Heart left ventricle (tissue), 16 donors: ENCODE measurements around the gene MRPL40. TPM values are rescaled to one million over a fixed set of nuclear protein-coding genes. Genes with fewer than 3 reads are reported as not detected.
"Not testable (repeated sequence)": the region's sequence is repeated elsewhere in the genome, so short reads cannot be mapped to it uniquely, and the experiment has no call there.

ENCODE experiments used
- ATAC-seq, 4 donors: fragments of 200-7000 bp; cut with Tn5 transposase; one replicate each; pipeline ENCODE4 v1.9.1; 2020 to 2022; ENCODE audit warnings: moderate library complexity in 4 of 4, mild to moderate bottlenecking in 3 of 4, moderate number of reproducible peaks in 1 of 4
- DNase-seq, 5 donors: peaks; one replicate each; pipeline ENCODE4 v3.0.0-alpha.2; 2020
- H3K27ac ChIP-seq, 12 donors: fragments of 200-600 bp; sonication (generic) in 4 of 12; one replicate each; pipeline versions ENCODE4 v1.5.0 to v1.8.0; 2016 to 2022; ENCODE audit warnings: mild to moderate bottlenecking in 2 of 12
- H3K27me3 ChIP-seq, 9 donors: fragments of 200-600 bp; sonication (generic) in 2 of 9; one replicate each; pipeline versions ENCODE4 v1.5.1 to v1.8.0; 2016 to 2022; ENCODE audit warnings: mild to moderate bottlenecking in 3 of 9
- H3K36me3 ChIP-seq, 9 donors: fragments of 200-600 bp; sonication (generic) in 2 of 9; one replicate each; pipeline versions ENCODE4 v1.5.0 to v1.8.0; 2018 to 2022; ENCODE audit warnings: mild to moderate bottlenecking in 2 of 9
- H3K4me1 ChIP-seq, 12 donors: fragments of 200-600 bp; sonication (generic) in 4 of 12; one replicate each; pipeline versions ENCODE4 v1.5.0 to v1.8.0; 2016 to 2022; ENCODE audit warnings: mild to moderate bottlenecking in 3 of 12
- H3K4me3 ChIP-seq, 12 donors: fragments of 200-600 bp; sonication (generic) in 4 of 12; one replicate each; pipeline versions ENCODE4 v1.5.0 to v1.8.0; 2017 to 2022; ENCODE audit warnings: mild to moderate bottlenecking in 9 of 12, moderate library complexity in 4 of 12
- H3K9me3 ChIP-seq, 12 donors: fragments of 200-600 bp; sonication (generic) in 4 of 12; one replicate each; pipeline versions ENCODE4 v1.5.0 to v1.8.0; 2016 to 2022; ENCODE audit warnings: mild to moderate bottlenecking in 1 of 12
- CTCF ChIP-seq, 12 donors: fragments of 200-600 bp; sonication (generic) in 4 of 12; IDR thresholded peaks; one replicate each; pipeline versions ENCODE4 v1.5.0 to v1.8.0; 2018 to 2022; ENCODE audit warnings: antibody characterized with exemption in 12 of 12, mild to moderate bottlenecking in 5 of 12
- POLR2A ChIP-seq, 2 donors: fragments of 450-650 bp; IDR thresholded peaks; one replicate each; pipeline ENCODE4 v1.6.1; 2017; ENCODE audit warnings: antibody characterized with exemption in 2 of 2, mild to moderate bottlenecking in 2 of 2, moderate library complexity in 2 of 2
- WGBS, 4 donors: extraction: QIAGEN DNeasy Blood & Tissue Kit in 2 of 4; methylation state at CpG; one replicate each; pipeline versions ENCODE4 v1.1.5 to v1.1.7; 2013 to 2018; 5-methylcytosine and 5-hydroxymethylcytosine counted together
- intact Hi-C, 10 donors: fragments of 100-400 bp; cut with DNase I; formaldehyde crosslinking; loops; one replicate each; pipeline versions ENCODE4 v1.11.1 to v1.14.2; 2022
- polyA plus RNA-seq, 2 donors: library from polyadenylated mRNA; stranded (reverse); fragments of 200-250 nt; gene quantifications; one replicate each; pipeline ENCODE4 v1.2.3, GENCODE V29; 2013
- total RNA-seq, 9 donors: library from RNA; depleted of rRNA in 2 of 9; stranded (reverse); fragments of >200 nt in 2 of 9; fragmentation: NEBNext Ultra II Directional in 3 of 9; extraction: Animal tissue kit (Norgen Biotek cat#: 25700) in 3 of 9; gene quantifications; one replicate each; pipeline versions ENCODE4 v1.1.0 to v1.2.4, GENCODE V29; 2016 to 2023
- donor health status: ischemic (EF 13 %, LVEDD 7.1; RV severe dilation, severe dysfunction).
- donor health status: healthy with polysubstance abuse.
- donor health status: DM: no; HTN: yes; CAD: no.
- donor health status: DM: no; HTN: no; CAD: no.
- donor health status: ischemic (EF 25% LVEDD 6.9; RV normal size, moderate dysfunction).
- donor health status: ischemic (EF 25% LVEDD 5.7; RV mildly dilated, moderate dysfunction).
- donor health status: healthy.
- donor health status: DM: yes; HTN: yes; CAD: no.
- donor health status: ischemic (EF 35%, LVEDD 5.7; RV mildly dilated, moderate dysfunction).
- donor health status: nonischemic (EF 11% LVEDD 7.7; RV severe dilation, severe dysfunction).
- donor health status: DM: yes; HTN: yes; CAD: no.
- donor health status: PGD.
- donor health status: ischemic (EF 29% LVEDD 5.4; RV normal size, mild dysfunction).
- donor health status: nonischemic (EF 23%, LVEDD 6.1; RV moderate dilation, normal function).

MRPL40 gene
- total and polyA plus RNA-seq, 11 donors, result 39.9 to 119 (median 54.2) TPM

GRCh38 chr22:19434829-19435580, 2.7 kb downstream of the MRPL40 start:
- TF ChIP-seq CTCF (IDR thresholded peaks at IDR 0.05) (no peak), POLR2A (IDR thresholded peaks at IDR 0.05) (no peak)
- no peak overlapping the region for H3K4me3 ChIP-seq
- no peak for DNase-seq
- peaks cover 0 to 51% (median 36%) of the 10 kb centered on the region in 9 donors for H3K36me3 ChIP-seq
- H3K9me3 ChIP-seq, result no peaks in the 10 kb centered on the region
- H3K27ac ChIP-seq, result no peak overlapping the region
- intact Hi-C loops, result loop anchor here in 5 of 10 donors (5.0 to 10.0 kb wide), 4 partner anchors 37 to 258 kb away; partner anchors contain the start of genes CDC45 (in 3 of the 5), UFD1 (in 3 of the 5), CLTCL1 (in 1 of the 5) and SLC25A1 (in 1 of the 5)
- H3K4me1 ChIP-seq, result peaks cover 4 to 34% (median 18%) of the 10 kb centered on the region in 12 donors
- no peak for ATAC-seq
- 69 to 81% (median 75%) methylated on average over 2 of the region's 2 CpGs for WGBS, 4 donors
- no peaks in the 10 kb centered on the region for H3K27me3 ChIP-seq

- H3K4me3 ChIP-seq, DNase-seq, H3K27ac ChIP-seq, ATAC-seq, H3K27me3 ChIP-seq, H3K9me3 ChIP-seq: not testable (repeated sequence)
- Histone ChIP-seq H3K36me3 (peaks cover 0 to 64% (median 40%) of the 10 kb centered on the region in 9 donors), H3K4me1 (peaks cover 3 to 28% (median 12%) of the 10 kb centered on the region in 12 donors)
- WGBS, 4 donors, result 90 to 95% (median 92%) methylated on average over 9 of the region's 9 CpGs
- intact Hi-C loops, result loop anchor here in 1 of 10 donors (5.0 to 10.0 kb wide), 2 partner anchors 36 to 142 kb away; partner anchors contain the start of gene CLTCL1
These were observed 4.3 kb downstream of the MRPL40 start for GRCh38 chr22:19436444-19437161.

- Histone ChIP-seq H3K9me3 (no peaks in the 10 kb centered on the region), H3K27ac (no peak overlapping the region), H3K4me1 (peaks cover 2 to 32% (median 11%) of the 10 kb centered on the region in 12 donors), H3K4me3 (no peak overlapping the region), H3K36me3 (peaks cover 0 to 71% (median 44%) of the 10 kb centered on the region in 9 donors), H3K27me3 (no peaks in the 10 kb centered on the region)
- intact Hi-C loops, result loop anchor here in 1 of 10 donors (5.0 to 10.0 kb wide), 2 partner anchors 34 to 143 kb away; partner anchors contain the start of gene CLTCL1
- ATAC-seq, result no peak
- DNase-seq, result no peak
- TF ChIP-seq POLR2A (IDR thresholded peaks at IDR 0.05), result no peak
- TF ChIP-seq CTCF (IDR thresholded peaks at IDR 0.05), result no peak
- 88 to 96% (median 92%) methylated on average over 7 of the region's 7 CpGs for WGBS, 4 donors
These were observed 6.0 kb downstream of the MRPL40 start for GRCh38 chr22:19438298-19438697.

GRCh38 chr22:19440411-19441195, 8.3 kb downstream of the MRPL40 start:
- Histone ChIP-seq H3K4me3 (no peak overlapping the region), H3K36me3 (peaks cover 0 to 65% (median 39%) of the 10 kb centered on the region in 9 donors)
- intact Hi-C loops, result loop anchor here in 1 of 10 donors (10.0 kb wide), 1 partner anchor 146 kb away; the partner anchor contains the start of gene CLTCL1

More at GRCh38 chr22:19440411-19441195, 8.3 kb downstream of the MRPL40 start:
- no peaks in the 10 kb centered on the region for H3K27me3 ChIP-seq
- peaks cover 4 to 47% (median 17%) of the 10 kb centered on the region in 12 donors for H3K4me1 ChIP-seq
- H3K27ac ChIP-seq, result no peak overlapping the region
- H3K9me3 ChIP-seq, result no peaks in the 10 kb centered on the region
- no peak for TF ChIP-seq POLR2A (IDR thresholded peaks at IDR 0.05)
- no peak for TF ChIP-seq CTCF (IDR thresholded peaks at IDR 0.05)
- WGBS, 4 donors, result 63 to 82% (median 70%) methylated on average over 7 to 8 of the region's 8 CpGs
- DNase-seq, result peak in 2 of 5 donors; percentile 36 to 42
- peak; percentile 2 to 65 (median 44) for ATAC-seq
